SK-MEL-5 (cell line): ENCODE data around the gene TNFRSF18. TPM values are rescaled to one million over a fixed set of nuclear protein-coding genes. Genes with fewer than 3 reads are reported as not detected.
"Not testable (repeated sequence)": the region's sequence is repeated elsewhere in the genome, so short reads cannot be mapped to it uniquely, and the experiment has no call there.

ENCODE experiments used
- DNase-seq: peaks from one replicate; pipeline ENCODE4 v3.0.0-alpha.2; 2016; ENCODE audit warnings: low read depth, low spot score
- in situ Hi-C: cut with HindIII; loops from 2 replicates; pipeline ENCODE4 v1.10.0; 2016; ENCODE audit warnings: low sequenced_read_pairs, high pct_unique_total_duplicates, low pct_unique_long_range_greater_than_20kb
- total RNA-seq: library from RNA; depleted of rRNA; stranded (reverse); fragments of >200 nt; shearing (Covaris generic); gene quantifications from 2 replicates; pipeline ENCODE4 v1.2.3, GENCODE V29; 2014

Gene TNFRSF18
- total RNA-seq, 1 experiment from 2014 or later: not detected

DNA sequence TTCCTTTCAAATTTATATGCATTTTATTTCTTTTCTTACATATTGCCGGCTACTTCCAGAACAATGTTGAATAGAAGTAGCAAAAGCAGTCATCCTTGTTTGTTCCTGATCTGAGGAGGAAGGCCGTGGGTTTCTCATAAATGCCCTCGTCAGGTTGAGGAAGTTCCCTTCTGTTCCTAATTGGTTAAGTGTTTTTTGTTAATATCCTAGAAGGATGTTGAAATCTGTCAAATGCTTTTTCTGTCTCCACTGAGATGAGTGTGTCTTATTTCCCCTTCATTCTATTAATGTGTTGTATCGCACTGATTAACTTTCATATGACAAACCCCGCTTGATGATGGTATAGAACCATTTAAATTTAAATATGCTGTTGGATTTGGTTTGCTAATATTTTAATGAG is 17.3 kb downstream of the TNFRSF18 start:
- no peak for DNase-seq
- in situ Hi-C loops: no loop called here

DNA sequence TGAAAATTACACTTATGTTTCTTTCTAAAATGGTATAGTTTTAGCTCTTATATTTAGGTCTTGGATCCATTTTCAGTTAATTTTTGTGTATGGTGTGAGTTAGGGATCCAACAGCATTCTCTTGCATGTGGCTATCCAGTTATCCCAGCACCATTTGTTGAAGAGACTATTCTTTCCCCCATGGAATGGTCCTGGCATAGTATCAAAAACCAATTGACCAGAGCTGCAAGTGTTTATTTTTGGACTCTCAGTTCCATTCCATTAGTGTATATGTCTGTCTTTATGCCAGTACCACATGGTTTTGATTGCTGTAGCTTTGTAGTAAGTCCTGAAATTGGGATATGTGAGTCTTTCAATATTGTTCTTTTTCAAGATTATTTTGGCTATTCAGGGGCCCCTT is 18.5 kb downstream of the TNFRSF18 start:
- no peak for DNase-seq
- in situ Hi-C loops: no loop called here

GRCh38 chr1:1185101-1185765 is 21.2 kb downstream of the TNFRSF18 start:
- DNase-seq: no peak
- in situ Hi-C loops: no loop called here

GRCh38 chr1:1183833-1184775 is 22.3 kb downstream of the TNFRSF18 start:
- DNase-seq: no peak
- in situ Hi-C loops: no loop called here

- in situ Hi-C loops: no loop called here
- no peak for DNase-seq
Observed at GRCh38 chr1:1183221-1183747, 23.1 kb downstream of the TNFRSF18 start.

DNA sequence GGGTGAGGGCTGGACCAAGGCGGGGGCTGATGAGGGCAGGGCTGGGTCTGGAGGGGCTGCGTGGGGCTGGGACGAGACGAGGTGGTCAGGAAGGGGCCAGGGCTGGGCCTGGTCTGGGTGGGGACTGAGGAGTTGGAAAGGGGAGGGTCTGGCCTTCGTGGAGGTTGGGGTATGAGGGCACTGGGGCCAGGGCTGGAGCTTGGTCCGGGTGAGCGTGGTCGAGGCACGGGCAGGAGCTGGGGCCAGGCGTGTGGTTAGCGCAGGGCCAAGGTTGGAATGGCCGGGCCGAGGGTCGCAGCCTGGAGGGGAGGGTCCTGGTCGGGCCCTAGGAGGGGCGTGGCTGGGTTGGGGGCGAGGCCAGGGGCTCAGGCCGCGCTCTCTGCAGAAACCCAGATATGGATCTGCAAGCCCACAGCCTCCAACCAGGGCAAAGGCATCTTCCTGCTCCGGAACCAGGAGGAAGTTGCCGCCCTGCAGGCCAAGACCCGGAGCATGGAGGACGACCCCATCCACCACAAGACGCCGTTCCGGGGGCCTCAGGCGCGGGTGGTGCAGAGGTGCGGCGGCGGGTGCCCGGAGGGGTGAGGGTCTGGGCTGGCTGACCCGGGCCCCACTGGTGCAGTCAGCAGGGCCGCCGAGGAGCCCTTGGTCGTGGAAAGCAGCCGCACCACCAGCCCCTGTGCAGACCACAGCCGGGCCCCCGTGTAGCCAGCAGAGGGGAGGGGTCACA is 23.7 kb downstream of the TNFRSF18 start:
- in situ Hi-C loops: no loop called here
- no peak for DNase-seq

GRCh38 chr1:1181938-1182410 is 24.4 kb downstream of the TNFRSF18 start:
- no peak for DNase-seq
- in situ Hi-C loops: no loop called here

- in situ Hi-C loops: no loop called here
- DNase-seq: no peak
Observed at GRCh38 chr1:1181129-1181937, 25.1 kb downstream of the TNFRSF18 start.

DNA sequence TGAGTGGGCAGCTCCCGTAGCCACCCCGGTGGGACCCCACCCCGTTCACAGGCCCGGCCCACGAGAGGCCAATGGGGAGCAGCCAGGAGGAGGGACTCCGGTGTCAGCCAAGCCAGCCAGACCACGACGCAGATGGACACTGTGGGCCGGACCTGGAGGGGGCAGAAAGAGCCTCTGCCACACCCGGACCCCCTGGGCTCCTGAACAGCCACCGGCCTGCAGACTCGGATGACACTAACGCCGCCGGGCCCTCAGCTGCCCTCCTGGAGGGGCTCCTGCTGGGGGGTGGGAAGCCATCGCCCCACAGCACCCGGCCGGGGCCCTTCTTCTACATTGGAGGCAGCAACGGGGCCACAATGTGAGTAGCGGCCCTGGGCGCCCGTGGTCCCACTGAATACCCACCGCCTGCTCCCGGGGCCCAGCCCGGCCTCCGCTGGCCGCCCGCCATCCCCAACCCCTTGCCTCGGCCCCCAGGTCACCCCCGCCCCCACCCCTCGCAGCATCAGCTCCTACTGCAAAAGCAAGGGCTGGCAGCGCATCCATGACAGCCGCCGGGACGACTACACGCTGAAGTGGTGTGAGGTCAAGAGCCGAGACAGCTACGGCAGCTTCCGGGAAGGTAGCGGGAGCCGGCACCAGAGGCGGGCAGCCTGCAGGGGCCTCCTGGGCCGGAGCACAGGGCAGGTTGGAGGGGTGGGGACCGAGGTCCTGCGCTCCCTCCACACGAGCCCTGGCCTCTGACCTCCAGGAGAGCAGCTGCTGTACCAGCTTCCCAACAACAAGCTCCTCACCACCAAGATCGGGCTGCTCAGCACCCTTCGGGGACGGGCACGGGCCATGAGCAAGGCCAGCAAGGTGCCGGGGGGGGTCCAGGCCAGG is 26.2 kb downstream of the TNFRSF18 start:
- no peak for DNase-seq
- in situ Hi-C loops: no loop called here

DNA sequence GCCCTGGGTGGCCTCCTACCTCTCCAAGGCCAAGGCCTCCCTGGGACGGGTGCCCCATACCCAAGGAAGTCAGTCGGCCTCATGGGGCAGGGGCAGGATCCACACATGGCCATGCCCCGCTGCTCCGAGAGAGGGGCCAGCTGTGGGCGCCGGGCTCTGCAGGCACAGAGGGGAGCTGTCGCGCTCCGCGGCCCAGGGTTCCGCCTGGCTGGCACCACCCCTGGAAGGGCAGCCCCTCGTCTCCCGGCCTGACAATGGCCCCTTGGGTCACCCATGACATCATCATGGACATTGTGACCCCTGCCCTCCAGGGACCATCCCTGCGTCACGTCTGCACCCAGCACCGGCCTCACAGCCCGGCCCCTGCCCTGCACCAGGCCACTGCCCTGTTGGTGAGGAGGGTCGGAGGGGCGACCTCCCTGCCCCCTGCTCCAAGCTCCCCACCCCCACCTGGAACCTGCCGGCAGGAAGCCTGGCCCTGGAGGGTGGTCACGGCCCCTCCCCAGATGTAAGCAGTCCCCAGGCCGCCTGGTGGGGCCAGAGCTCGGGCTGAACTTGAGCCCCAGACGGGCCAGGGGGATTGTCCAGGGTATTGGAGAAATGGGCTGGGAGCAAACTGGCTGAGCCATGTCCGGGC is 26.9 kb downstream of the TNFRSF18 start:
- in situ Hi-C loops: no loop called here
- no peak for DNase-seq

DNA sequence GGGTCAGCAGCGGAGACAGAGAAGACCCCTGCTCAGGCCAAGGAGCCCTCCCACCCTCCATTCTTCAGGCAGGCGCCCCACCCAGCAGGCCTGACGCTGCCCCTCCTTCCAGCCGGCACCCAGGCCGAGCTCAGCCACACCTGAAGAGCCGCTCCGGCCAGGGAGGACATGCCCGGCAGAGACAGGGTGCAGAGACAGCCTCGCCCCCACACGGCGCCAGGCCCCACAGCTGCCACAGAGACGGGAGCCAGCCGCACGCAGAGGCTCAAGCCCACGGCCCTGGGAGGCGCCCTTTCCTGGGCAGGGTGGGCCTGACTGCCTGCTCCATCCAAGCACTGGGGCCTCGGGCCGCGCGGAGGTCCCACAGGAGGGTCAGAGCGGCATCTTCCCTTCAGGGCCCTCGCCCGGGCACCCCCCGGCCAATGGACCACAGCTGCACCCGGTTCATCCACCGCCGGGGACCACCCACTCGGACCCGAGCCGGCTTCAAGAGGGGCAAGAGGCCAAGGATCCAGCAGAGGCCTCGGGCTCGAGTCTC is 27.5 kb downstream of the TNFRSF18 start:
- no peak for DNase-seq
- in situ Hi-C loops: no loop called here

DNA sequence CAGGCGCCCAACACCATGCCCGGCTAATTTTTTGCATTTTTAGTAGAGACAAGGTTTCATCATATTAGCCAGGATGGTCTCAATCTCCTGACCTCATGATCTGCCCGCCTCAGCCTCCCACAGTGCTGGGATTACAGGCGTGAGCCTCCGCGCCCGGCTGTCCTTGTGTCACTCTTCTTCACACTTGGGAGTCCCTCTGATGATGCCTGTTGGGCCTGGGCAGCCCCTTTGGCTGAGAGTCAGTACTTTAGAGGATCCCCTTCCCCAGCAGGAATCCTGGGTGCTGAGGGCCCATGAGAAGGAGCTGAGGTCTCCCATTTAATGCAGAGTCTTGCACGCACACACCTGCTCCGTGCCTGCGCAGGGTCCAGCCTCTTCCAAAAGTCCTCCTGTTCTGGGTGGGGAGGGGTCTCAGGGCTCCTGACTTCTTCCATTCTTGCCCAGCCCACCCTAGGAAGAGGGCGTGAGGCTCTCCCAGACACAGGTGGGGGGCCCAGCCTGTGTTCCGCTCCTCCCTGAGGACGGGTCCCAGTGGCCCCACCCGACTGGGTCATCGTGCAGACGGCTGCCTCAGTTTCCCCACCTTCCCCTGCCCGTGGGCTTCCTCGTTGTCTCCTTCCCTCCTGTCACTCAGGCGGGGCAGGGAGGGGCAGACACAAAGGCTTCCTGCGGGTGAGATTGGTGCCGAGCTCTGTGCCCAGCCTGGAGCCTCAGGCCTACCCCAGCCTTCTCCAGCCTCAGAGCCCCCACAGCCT is 28.8 kb downstream of the TNFRSF18 start:
- in situ Hi-C loops: no loop called here
- DNase-seq: no peak

- in situ Hi-C loops: no loop called here
- DNase-seq: no peak
Observed at GRCh38 chr1:1176931-1177330, 29.5 kb downstream of the TNFRSF18 start.

- in situ Hi-C loops, DNase-seq: not testable (repeated sequence)
Observed at GRCh38 chr1:1176063-1176761, 30.2 kb downstream of the TNFRSF18 start.
